ENCODE measurements around the gene CNN2. TPM values are rescaled to one million over a fixed set of nuclear protein-coding genes. Genes with fewer than 3 reads are reported as not detected.
A peak's percentile ranks its signal among the peaks of the same experiment; 100 is the strongest.

Gene CNN2
- total and polyA plus RNA-seq, 2 of the 8 experiments (the other 6 are each of a cell fraction or from before 2014, with no cell fraction given), result 189 to 551 TPM

DNA sequence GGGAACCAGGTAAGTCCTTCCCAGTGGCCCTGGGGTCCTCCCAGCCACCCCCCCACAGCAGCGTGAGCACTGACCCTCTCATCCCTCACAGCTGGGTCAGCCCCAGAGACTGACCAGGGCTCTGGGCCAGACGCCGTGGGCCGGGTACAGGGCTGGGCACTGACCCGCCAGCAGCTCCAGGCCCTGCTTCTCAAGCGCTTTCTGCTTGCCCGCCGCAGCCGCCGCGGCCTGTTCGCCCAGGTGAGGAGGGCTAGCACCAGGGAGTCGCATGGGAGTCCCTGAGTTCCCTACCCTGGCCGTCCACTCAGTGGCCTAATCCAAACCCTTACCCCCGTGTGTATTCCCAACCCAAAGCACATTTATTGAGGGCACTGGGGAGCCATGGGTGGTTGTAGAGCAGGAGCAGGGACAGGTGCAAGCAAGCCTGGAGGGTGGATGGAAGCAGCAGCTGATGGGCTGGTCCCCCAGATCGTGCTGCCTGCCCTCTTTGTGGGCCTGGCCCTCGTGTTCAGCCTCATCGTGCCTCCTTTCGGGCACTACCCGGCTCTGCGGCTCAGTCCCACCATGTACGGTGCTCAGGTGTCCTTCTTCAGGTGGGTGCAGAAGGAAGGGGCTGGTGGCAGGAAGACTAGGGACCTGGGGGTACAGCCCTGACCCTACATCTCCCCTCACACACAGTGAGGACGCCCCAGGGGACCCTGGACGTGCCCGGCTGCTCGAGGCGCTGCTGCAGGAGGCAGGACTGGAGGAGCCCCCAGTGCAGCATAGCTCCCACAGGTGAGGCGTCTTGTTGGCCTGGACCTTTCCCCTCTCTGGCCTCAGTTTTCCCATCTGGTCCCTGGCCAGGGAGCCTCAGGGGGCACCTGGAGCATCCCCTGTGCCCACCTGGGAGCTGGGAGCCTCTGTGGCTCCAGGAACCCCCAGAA lies 28.0 kb downstream of the CNN2 start:
- Histone ChIP-seq H3K79me2 (ENCODE audit: control insufficient read depth in 1 of 2, insufficient read depth in 2 of 2, low read length in 2 of 2) (no peaks in the 10 kb centered on the region), H3K9me3 (ENCODE audit: insufficient read depth in 2 of 2, low read depth in 1 of 2, low read length in 1 of 2) (peaks cover 35 to 51% of the 10 kb centered on the region in 2 experiments), H3K9ac (replicated peaks in 1 of 4; ENCODE audit: extremely low read depth in 1 of 4, low read depth in 3 of 4, low read length in 3 of 4) (no peak overlapping the region), H4K5ac (ENCODE audit: insufficient read length, low read depth, low read length) (no peak overlapping the region), H2AFZ (ENCODE audit: low read length) (no peak overlapping the region), H3K4me3 (ENCODE audit: extremely low read depth in 1 of 4, insufficient read depth in 2 of 4, low read depth in 3 of 4, low read length in 4 of 4) (no peak overlapping the region), H4K20me1 (replicated peaks in 1 of 2; ENCODE audit: control insufficient read depth in 1 of 2, insufficient read depth in 2 of 2, low read length in 2 of 2) (no peaks in the 10 kb centered on the region), H3K23me2 (ENCODE audit: low read depth, low read length) (peaks cover 3% of the 10 kb centered on the region; the same call in 1 of the 2 replicates), H3K36me3 (ENCODE audit: control insufficient read depth in 2 of 4, insufficient read depth in 4 of 4, low read length in 3 of 4) (peaks cover 0 to 46% (median 14%) of the 10 kb centered on the region in 4 experiments; a peak in 6 of 8 replicates), H2AK5ac (ENCODE audit: low read depth, low read length) (no peak overlapping the region), H3K27me3 (replicated peaks in 1 of 4; ENCODE audit: control insufficient read depth in 3 of 4, extremely low read depth in 1 of 4, insufficient read depth in 3 of 4, low read length in 3 of 4) (no peaks in the 10 kb centered on the region; a peak in 1 of 7 replicates), H2BK12ac (ENCODE audit: low read depth, low read length) (no peak overlapping the region), H3K14ac (ENCODE audit: insufficient read length) (no peak overlapping the region), H2BK20ac (ENCODE audit: low read length) (no peak overlapping the region), H2BK15ac (ENCODE audit: low read length) (no peak overlapping the region), H3K56ac (replicated peaks; ENCODE audit: insufficient read length, low read depth, low read length) (no peak overlapping the region), H4K8ac (ENCODE audit: extremely low read depth, insufficient read depth, low read length) (no peak overlapping the region), H3K18ac (ENCODE audit: extremely low read depth, low read length) (no peak overlapping the region), H3K79me1 (ENCODE audit: low read depth, low read length) (no peaks in the 10 kb centered on the region), H3K23ac (ENCODE audit: insufficient read length) (no peak overlapping the region), H3K27ac (ENCODE audit: low read depth, low read length) (no peak overlapping the region), H2BK120ac (replicated peaks; ENCODE audit: low read depth, low read length) (no peak overlapping the region), H3K4me2 (ENCODE audit: insufficient read depth in 1 of 2, low read depth in 2 of 2, low read length in 2 of 2) (no peak overlapping the region), H2BK5ac (ENCODE audit: low read depth, low read length) (no peak overlapping the region), H4K91ac (replicated peaks; ENCODE audit: insufficient read length, low read length) (no peak overlapping the region), H3K4ac (replicated peaks; ENCODE audit: insufficient read length, low read depth, low read length) (no peak overlapping the region), H3K4me1 (replicated peaks in 1 of 4; ENCODE audit: control insufficient read depth in 3 of 4, insufficient read depth in 4 of 4, low read length in 3 of 4) (no peaks in the 10 kb centered on the region)
- FAIRE-seq, result no peak
- 94% methylated on average over 24 of the region's 28 CpGs; no CpG with 5 or more reads in 1 of the 2 experiments for WGBS, 2 experiments (ENCODE audit: extremely low coverage in 1 of 2, insufficient coverage in 1 of 2, insufficient read length in 1 of 2, insufficient replicate concordance in 2 of 2, low coverage in 1 of 2, low lambda C conversion rate in 2 of 2, missing lambda C conversion rate in 1 of 2)
- peak; percentile 39; the same call in 1 of the 2 replicates for TF ChIP-seq KDM1A (IDR thresholded peaks at IDR 0.05; ENCODE audit: borderline replicate concordance, low read length)
- TF ChIP-seq BCL11A (IDR thresholded peaks at IDR 0.05; ENCODE audit: low read depth in 2 of 2, low read length in 2 of 2), result no peak
- no peak for TF ChIP-seq FOSL1 (IDR thresholded peaks at IDR 0.05; ENCODE audit: insufficient read depth, low read depth, low read length)
- no peak for TF ChIP-seq POLR2AphosphoS5 (IDR thresholded peaks at IDR 0.05; ENCODE audit: low read depth, low read length)
- no peak for TF ChIP-seq PHF8 (conservative IDR thresholded peaks at IDR 0.05; ENCODE audit: low read depth, low read length)
- DNase-seq (ENCODE audit: low read depth in 1 of 2, low spot score in 2 of 2), result no peak
- ChIA-PET POLR2A (ENCODE audit: partially characterized antibody) (interaction anchor here (0.7 to 2.5 kb wide), 6 partner anchors 10 to 31 kb away, joined by 3 to 10 read pairs (median 6); partner anchors contain the start of genes ABCA7 and CNN2), CTCF (ENCODE audit: partially characterized antibody) (interaction anchor here (0.9 to 1.2 kb wide), 3 partner anchors 10 to 43 kb away, joined by 3 to 5 read pairs (median 4); no protein-coding TSS in a partner anchor)

Measured in H1 (cell line).